Stimulated activated CD4-positive, alpha-beta T cell treated with anti-CD3 and anti-CD28 coated beads, Interleukin-2, amount 100 ng/mL, for 24 hours (primary cell): ENCODE measurements around the gene MAP3K14.
A peak's percentile ranks its signal among the peaks of the same experiment; 100 is the strongest.
"Not testable (repeated sequence)": the region's sequence is repeated elsewhere in the genome, so short reads cannot be mapped to it uniquely, and the experiment has no call there.

Source experiments
- DNase-seq, 2 donors: peaks; one replicate each; pipeline ENCODE4 v3.0.0-alpha.2; 2020

MAP3K14 gene

GRCh38 chr17:45314741-45315647 is 1.8 kb downstream of the MAP3K14 start:
- no peak for DNase-seq

DNA sequence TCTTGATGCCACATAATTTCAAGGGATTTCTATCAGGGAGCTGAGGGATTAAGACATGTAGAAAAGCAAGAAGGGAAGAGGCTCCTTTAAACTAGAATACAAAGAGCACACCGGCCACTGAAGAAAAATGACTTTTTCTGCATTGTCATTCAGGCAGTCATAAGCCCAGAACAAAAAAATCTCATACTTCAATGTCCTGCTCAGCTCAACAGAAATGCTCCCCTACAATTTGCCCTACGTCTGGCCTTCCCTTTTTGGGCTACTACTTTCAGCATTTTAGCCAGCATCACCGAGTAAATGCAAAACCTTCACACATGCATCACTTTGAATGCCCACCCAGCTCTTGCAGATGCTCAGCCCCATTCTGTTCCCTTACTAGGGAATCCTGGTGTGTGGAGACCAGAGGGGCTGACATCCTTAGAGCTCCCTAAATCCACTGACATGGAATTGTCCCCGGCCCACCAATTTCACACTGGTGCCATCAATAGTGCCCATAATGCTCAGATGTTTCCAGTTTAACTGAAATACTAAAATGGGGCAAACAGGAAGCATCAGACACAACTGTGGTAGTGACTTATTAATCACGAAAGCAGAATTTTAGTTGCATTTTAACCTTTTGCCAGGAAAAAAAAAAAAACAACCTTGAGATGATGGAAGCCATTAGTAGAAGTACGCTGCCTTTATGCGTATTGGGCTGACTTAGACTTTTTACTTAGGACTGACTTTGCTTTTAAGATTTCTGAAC is 2.7 kb downstream of the MAP3K14 start:
- no peak for DNase-seq

GRCh38 chr17:45313421-45313771 is 3.4 kb downstream of the MAP3K14 start:
- DNase-seq = no peak

DNA sequence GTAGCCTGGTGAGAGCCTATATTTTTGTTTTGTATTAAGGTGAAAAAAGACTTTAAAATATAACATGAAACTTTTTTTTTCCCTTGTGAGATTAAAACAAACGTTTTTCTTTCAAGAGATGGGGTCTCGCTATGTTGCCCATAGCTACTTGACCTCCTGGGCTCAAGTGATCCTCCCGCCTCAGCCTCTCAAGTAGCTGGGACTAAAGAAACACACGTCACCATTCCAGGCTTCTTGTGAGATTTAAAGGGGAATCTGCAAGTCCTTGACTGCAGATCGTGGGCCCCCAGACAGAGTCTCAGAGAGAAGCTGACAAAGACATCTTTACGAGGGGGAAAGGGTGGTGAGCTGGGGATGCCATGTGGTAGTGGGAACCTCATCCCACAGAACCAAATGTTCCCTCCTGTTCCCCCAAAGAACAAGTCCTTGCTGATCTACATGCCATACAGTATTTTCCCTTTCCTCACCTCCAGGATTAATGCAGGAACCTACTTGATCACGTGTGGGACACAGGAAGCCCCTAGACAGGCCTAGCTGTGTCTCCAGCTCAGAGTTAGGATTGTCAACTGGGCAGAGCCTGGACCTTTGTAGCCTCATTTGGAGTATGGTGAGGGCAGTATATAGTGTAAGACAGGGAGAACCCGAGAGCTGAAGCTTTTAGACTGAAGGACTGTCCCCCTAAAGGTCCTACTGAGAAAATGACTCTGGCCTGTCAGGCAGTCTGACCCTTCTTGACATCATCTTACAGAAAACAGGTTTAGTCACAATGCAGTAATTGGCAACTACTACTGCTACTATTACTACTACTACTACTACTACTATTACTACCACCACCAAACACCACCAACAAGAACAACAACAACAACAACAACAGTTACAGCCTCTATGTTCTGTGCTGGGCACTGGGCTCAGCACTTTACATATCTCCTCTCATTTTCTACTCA is 4.1 kb downstream of the MAP3K14 start:
- no peak for DNase-seq

GRCh38 chr17:45311760-45312476 is 4.9 kb downstream of the MAP3K14 start:
- DNase-seq = peak; percentile 84 to 85

DNA sequence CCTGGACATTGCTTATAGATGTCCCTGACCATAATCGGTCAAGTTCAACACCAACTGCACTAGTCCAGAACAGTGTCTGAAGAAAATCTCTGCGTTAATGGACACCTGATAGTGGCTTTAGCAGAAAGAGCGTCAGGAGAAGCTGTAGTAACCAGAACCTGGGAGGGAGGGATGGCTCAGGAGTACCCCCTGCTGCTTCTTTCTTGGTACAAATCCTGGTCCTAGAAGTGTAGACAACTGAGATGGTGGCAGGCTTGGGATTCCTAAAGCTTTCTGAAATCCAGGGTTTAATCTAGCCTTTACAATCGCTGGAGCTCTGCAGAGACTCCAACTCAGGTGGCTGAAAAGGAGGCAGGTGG is 5.4 kb downstream of the MAP3K14 start:
- no peak for DNase-seq

DNA sequence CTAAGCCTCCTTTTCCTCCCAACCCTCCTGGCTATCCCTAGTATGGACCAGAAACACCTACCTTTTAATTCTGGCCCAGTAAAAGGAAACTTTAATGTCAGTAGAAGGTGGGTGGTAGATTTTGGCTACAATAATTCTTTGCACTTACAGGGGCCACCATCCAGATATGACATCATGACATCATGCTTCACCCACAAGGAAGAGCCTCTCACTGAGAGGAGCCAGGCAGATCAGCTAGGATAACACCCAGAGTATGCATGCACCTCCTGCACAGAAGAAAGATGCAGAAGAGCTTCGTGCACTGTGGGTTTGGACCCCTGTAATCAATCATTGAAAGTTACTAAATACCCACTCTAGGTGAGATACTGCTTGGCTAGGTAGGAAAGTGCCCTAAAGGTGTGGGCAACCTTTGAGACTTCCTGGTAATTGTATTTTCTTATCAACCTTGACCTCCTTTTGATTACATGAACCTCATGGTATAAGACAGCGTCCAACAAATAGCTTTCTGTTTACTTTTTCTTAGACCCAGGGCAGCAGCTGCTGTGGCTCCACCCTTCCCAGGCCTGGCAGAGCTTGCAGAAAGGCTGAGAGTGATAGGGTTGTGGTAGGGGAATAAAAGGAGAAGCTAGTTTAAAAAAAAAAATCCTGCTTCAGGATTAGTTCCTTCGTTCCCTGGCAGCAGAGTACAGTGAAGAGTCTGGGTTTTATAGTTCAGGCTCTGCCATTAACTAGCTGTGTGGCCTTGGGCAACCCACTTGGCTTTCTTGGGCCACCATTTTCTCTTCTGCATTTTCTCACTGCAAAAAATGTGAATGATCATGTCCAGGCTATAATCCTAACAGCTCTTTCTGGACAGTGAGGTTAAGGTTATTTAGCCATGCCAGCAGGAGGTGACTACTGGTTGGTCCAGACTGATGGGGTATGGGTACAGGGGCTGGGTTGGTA is 6.2 kb downstream of the MAP3K14 start:
- DNase-seq = no peak

GRCh38 chr17:45309400-45309799 is 7.4 kb downstream of the MAP3K14 start:
- DNase-seq = no peak

GRCh38 chr17:45308840-45309239 is 8.0 kb downstream of the MAP3K14 start:
- no peak for DNase-seq

DNA sequence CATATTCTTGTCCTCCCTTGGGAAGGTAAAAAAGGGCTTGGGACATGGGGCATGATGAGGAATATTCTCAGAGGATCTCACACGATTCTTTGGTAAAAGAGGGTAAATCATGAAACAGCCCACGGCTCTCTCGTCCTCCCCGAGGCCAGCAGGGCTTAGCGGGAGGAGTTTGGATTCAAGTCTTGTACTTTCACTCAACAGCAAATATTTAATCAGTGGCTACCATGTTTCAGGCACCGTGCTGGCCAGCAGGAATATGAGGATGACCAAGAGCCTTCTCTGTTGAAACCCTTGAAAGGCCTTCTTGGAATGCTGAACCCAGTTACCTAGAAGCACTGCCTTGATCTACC is 8.8 kb downstream of the MAP3K14 start:
- no peak for DNase-seq

GRCh38 chr17:45307290-45308015 is 9.4 kb downstream of the MAP3K14 start:
- DNase-seq = peak; percentile 56 to 58

DNA sequence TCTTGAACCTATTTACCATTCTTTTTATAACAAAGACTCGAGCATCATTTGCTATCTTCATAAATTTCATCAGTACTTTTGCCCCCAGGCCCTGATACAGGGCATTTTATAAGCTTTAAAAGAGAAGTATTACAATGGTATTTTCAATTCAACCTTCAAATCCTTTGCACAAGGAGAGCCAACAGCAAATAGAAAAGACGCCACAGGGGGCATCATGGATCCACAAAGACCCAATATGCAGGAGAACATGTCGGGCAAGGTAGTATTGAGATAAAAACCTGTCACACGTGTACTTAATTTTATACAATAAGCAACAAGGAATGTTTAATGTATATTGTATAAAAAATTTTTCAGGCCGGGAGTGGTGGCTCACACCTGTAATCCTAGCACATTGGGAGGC is 10.2 kb downstream of the MAP3K14 start:
- DNase-seq = no peak

DNA sequence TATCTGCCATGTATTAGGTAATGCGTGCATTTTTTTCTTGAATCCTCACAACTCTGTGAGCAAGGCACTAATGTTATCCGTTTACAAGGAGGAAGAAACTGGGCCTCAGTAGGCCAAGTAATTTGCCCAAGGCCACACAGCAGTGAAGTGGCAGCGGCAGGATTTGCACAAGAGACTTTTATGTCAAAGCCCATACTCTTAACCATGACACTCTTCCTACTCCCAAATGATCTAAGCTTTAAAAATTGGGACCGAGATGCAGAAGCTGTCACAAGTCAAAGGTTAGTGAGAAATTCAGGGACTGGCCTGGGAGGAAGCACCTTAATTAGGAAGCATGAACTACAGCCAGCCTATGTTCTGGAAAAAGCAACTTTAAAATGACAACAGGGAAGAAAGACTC is 10.7 kb downstream of the MAP3K14 start:
- no peak for DNase-seq

DNA sequence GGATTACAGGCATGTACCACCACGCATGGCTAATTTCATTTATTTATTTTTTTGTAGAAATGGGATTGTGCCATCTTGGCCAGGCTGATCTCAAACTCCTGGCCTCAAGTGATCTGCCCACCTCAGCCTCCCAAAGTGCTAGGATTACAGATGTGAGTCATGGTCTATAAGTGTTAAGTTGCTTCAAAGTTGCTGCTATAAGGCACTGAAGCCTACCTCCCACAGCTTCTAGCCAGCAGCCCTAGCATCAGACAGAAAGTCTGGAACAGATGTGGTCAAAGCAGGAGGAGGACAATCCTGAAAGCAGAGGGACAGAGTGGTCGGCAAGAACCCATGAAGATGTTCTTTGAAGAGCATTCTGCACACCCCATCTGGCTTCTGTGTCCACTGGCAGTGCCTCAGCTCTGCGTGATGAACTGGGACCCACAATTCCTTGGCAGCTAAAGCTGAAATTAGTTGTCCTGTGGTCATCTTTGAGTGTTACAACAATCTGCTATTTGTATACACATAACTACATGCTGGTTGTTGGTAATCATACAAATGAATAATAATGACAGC is 11.2 kb downstream of the MAP3K14 start:
- DNase-seq = no peak

GRCh38 chr17:45302649-45303173 is 14.1 kb downstream of the MAP3K14 start:
- peak; percentile 42 to 51 for DNase-seq

DNA sequence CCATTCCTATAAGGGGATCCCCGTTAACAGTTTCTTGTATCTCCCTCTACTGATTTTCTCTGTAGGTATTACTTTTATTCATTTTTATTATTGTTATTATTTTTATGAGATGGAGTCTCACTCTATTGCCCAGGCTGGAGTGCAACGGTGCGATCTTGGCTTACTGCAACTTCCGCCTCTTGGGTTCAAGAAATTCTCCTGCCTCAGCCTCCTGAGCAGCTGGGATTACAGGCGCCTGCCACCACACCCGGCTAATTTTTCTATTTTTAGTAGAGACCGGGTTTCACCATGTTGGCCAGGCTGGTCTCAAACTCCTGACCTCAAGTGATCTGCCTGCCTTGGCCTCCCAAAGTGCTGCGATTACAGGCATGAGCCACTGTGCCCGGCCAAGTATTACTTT is 14.6 kb downstream of the MAP3K14 start:
- DNase-seq = not testable (repeated sequence)

DNA sequence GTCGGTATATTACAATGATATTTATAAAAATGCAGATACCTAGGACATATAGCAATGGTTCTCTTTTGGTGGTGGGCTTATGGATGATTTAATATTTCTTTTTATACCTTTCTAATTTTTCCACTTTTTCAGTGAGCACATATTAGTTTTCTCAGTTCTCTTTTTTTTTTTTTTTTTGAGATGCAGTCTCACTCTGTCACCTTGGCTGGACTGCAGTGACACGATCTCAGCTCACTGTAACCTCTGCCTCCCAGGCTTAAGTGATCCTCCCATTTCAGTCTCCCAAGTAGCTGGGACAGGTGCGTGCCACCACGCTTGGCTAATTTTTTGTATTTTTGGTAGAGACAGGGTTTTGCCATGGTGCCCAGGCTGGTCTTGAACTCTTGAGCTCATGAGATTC is 15.1 kb downstream of the MAP3K14 start:
- no peak for DNase-seq

- DNase-seq = no peak
Measured at GRCh38 chr17:45300060-45300751, 16.6 kb downstream of the MAP3K14 start.

- no peak for DNase-seq
Measured at GRCh38 chr17:45299361-45299760, 17.5 kb downstream of the MAP3K14 start.
